ENCODE results near the gene FEM1A.

DNA sequence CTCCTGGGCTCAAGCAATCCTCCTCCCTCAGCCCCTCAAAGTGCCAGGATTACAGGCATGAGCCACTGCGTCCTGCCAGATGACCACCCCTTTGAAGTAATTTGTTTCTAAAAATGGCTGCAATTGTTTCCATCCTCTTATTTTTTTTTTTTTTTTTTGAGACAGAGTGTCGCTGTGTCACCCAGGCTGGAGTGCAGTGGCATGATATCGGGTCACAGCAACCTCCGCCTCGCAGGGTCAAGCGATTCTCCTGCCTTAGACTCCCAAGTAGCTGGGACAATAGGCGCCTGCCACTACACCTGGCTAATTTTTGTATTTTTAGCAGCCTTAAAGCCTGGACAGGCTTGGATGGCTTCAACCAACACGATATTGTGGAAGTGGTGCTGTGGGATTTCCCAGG lies 45.5 kb upstream of the FEM1A start:
- no peak for TF ChIP-seq POLR2A (IDR thresholded peaks at IDR 0.05)
- TF ChIP-seq, protein P1, sequence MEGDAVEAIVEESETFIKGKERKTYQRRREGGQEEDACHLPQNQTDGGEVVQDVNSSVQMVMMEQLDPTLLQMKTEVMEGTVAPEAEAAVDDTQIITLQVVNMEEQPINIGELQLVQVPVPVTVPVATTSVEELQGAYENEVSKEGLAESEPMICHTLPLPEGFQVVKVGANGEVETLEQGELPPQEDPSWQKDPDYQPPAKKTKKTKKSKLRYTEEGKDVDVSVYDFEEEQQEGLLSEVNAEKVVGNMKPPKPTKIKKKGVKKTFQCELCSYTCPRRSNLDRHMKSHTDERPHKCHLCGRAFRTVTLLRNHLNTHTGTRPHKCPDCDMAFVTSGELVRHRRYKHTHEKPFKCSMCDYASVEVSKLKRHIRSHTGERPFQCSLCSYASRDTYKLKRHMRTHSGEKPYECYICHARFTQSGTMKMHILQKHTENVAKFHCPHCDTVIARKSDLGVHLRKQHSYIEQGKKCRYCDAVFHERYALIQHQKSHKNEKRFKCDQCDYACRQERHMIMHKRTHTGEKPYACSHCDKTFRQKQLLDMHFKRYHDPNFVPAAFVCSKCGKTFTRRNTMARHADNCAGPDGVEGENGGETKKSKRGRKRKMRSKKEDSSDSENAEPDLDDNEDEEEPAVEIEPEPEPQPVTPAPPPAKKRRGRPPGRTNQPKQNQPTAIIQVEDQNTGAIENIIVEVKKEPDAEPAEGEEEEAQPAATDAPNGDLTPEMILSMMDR (IDR thresholded peaks at IDR 0.05), result no peak
- no peak for TF ChIP-seq POLR2AphosphoS5 (IDR thresholded peaks at IDR 0.05; ENCODE audit: insufficient read depth in 1 of 2, low read depth in 1 of 2)
